Dedifferentiated amniotic fluid mesenchymal stem cell (primary cell): Measurements from ENCODE around the gene CDKAL1.
A peak's percentile ranks its signal among the peaks of the same experiment; 100 is the strongest.

Source experiments
- DNase-seq: peaks from one replicate; pipeline ENCODE4 v3.0.0-alpha.2; 2016; ENCODE audit errors: extremely low spot score

Gene CDKAL1

GRCh38 chr6:20678831-20679352 lies 144.6 kb downstream of the CDKAL1 start:
- DNase-seq = no peak

GRCh38 chr6:20680697-20681165 lies 146.5 kb downstream of the CDKAL1 start:
- DNase-seq = no peak

- DNase-seq = no peak
Measured at GRCh38 chr6:20681243-20681684, 147.0 kb downstream of the CDKAL1 start.

- no peak for DNase-seq
Measured at GRCh38 chr6:20684474-20684873, 150.2 kb downstream of the CDKAL1 start.

- DNase-seq = no peak
Measured at GRCh38 chr6:20686142-20686541, 151.9 kb downstream of the CDKAL1 start.

- DNase-seq = no peak
Measured at GRCh38 chr6:20687494-20687893, 153.2 kb downstream of the CDKAL1 start.

GRCh38 chr6:20688710-20689500 lies 154.6 kb downstream of the CDKAL1 start:
- DNase-seq = no peak

GRCh38 chr6:20691185-20691584 lies 156.9 kb downstream of the CDKAL1 start:
- DNase-seq = no peak

- DNase-seq = no peak
Measured at GRCh38 chr6:20692023-20692422, 157.8 kb downstream of the CDKAL1 start.

GRCh38 chr6:20693466-20694063 lies 159.3 kb downstream of the CDKAL1 start:
- no peak for DNase-seq

- peak; percentile 52 for DNase-seq
Measured at GRCh38 chr6:20696676-20697075, 162.4 kb downstream of the CDKAL1 start.

- no peak for DNase-seq
Measured at GRCh38 chr6:20698675-20699074, 164.4 kb downstream of the CDKAL1 start.

GRCh38 chr6:20699402-20699801 lies 165.1 kb downstream of the CDKAL1 start:
- DNase-seq = no peak

- DNase-seq = no peak
Measured at GRCh38 chr6:20700375-20700774, 166.1 kb downstream of the CDKAL1 start.

GRCh38 chr6:20702366-20702765 lies 168.1 kb downstream of the CDKAL1 start:
- no peak for DNase-seq

GRCh38 chr6:20703049-20703448 lies 168.8 kb downstream of the CDKAL1 start:
- no peak for DNase-seq

- no peak for DNase-seq
Measured at GRCh38 chr6:20704325-20705025, 170.2 kb downstream of the CDKAL1 start.

GRCh38 chr6:20705741-20706140 lies 171.5 kb downstream of the CDKAL1 start:
- no peak for DNase-seq

- no peak for DNase-seq
Measured at GRCh38 chr6:20706238-20706938, 172.1 kb downstream of the CDKAL1 start.

- DNase-seq = no peak
Measured at GRCh38 chr6:20706939-20707485, 172.8 kb downstream of the CDKAL1 start.

GRCh38 chr6:20707870-20708269 lies 173.6 kb downstream of the CDKAL1 start:
- DNase-seq = no peak
